NOMO-1 (cell line): ENCODE results near the gene SRCAP.
"Not testable (repeated sequence)": the region's sequence is repeated elsewhere in the genome, so short reads cannot be mapped to it uniquely, and the experiment has no call there.

Source experiments
- DNase-seq, 2 experiments: peaks; one replicate each; lab custom pipeline; 2025; ENCODE audit not compliant: unreplicated experiment in 2 of 2; lab: John Stamatoyannopoulos, UW

SRCAP gene

GRCh38 chr16:30697264-30698138, 1.5 kb upstream of the SRCAP start:
- no peak for DNase-seq

GRCh38 chr16:30698139-30698815, 694 bp upstream of the SRCAP start:
- peak; percentile 96 to 99 for DNase-seq

GRCh38 chr16:30699615-30700099, 686 bp downstream of the SRCAP start:
- no peak for DNase-seq

GRCh38 chr16:30700491-30700890, 1.5 kb downstream of the SRCAP start:
- DNase-seq, result no peak

- no peak for DNase-seq
These were observed 2.0 kb downstream of the SRCAP start for GRCh38 chr16:30700971-30701370.

- not testable (repeated sequence) for DNase-seq
These were observed 4.1 kb downstream of the SRCAP start for GRCh38 chr16:30703071-30703470.

GRCh38 chr16:30703971-30704370, 5.0 kb downstream of the SRCAP start:
- DNase-seq, result no peak

GRCh38 chr16:30706046-30706445, 7.1 kb downstream of the SRCAP start:
- DNase-seq, result no peak

GRCh38 chr16:30710971-30711370, 12.0 kb downstream of the SRCAP start:
- no peak for DNase-seq

GRCh38 chr16:30711712-30712111, 12.7 kb downstream of the SRCAP start:
- DNase-seq, result no peak

- peak in 1 of 2 experiments; percentile 74 for DNase-seq
These were observed 16.9 kb downstream of the SRCAP start for GRCh38 chr16:30715750-30716445.

- no peak for DNase-seq
These were observed 21.1 kb downstream of the SRCAP start for GRCh38 chr16:30720086-30720485.

GRCh38 chr16:30720694-30721093, 21.7 kb downstream of the SRCAP start:
- no peak for DNase-seq

GRCh38 chr16:30721167-30721566, 22.2 kb downstream of the SRCAP start:
- no peak for DNase-seq

- DNase-seq, result no peak
These were observed 22.6 kb downstream of the SRCAP start for GRCh38 chr16:30721606-30722005.

- no peak for DNase-seq
These were observed 23.5 kb downstream of the SRCAP start for GRCh38 chr16:30722443-30722842.

GRCh38 chr16:30722916-30723315, 23.9 kb downstream of the SRCAP start:
- DNase-seq, result no peak

GRCh38 chr16:30723725-30724355, 24.9 kb downstream of the SRCAP start:
- no peak for DNase-seq

- peak; percentile 81 to 86 for DNase-seq
These were observed 25.9 kb downstream of the SRCAP start for GRCh38 chr16:30724641-30725417.

GRCh38 chr16:30725418-30725792, 26.4 kb downstream of the SRCAP start:
- no peak for DNase-seq
